ENCODE results near the gene PMVK.

Gene PMVK

GRCh38 chr1:154964359-154964758 is 27.8 kb upstream of the PMVK start:
- DNase-seq = no peak

GRCh38 chr1:154963643-154964042 is 27.1 kb upstream of the PMVK start:
- no peak for DNase-seq

DNA sequence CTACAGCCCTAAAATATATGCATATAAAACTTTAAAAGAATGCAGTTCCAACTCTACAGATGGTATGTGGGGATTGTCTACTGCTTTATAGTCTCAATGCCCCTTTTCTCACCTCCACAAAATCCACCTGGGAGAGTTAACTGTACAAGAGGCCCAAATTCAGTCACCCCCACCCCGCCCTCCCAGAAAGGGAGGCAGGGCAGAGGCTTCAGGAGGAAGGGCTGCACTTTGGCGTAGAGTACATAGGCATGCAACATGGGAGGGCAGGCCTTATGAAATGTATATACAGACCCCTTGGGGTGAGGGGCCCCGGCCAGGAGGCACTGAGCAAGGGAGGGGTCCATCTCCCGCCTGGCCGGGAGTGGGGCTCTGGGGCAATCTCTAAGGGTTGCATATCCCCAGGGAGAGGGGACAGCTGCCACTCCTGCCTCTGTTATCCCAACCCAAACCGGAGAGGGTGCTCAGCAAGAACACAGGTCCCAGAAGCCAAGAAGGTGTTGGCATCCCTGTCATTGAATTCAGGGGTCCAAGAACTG is 26.3 kb upstream of the PMVK start:
- no peak for DNase-seq

- no peak for DNase-seq
Observed at GRCh38 chr1:154962156-154962749, 25.7 kb upstream of the PMVK start.

DNA sequence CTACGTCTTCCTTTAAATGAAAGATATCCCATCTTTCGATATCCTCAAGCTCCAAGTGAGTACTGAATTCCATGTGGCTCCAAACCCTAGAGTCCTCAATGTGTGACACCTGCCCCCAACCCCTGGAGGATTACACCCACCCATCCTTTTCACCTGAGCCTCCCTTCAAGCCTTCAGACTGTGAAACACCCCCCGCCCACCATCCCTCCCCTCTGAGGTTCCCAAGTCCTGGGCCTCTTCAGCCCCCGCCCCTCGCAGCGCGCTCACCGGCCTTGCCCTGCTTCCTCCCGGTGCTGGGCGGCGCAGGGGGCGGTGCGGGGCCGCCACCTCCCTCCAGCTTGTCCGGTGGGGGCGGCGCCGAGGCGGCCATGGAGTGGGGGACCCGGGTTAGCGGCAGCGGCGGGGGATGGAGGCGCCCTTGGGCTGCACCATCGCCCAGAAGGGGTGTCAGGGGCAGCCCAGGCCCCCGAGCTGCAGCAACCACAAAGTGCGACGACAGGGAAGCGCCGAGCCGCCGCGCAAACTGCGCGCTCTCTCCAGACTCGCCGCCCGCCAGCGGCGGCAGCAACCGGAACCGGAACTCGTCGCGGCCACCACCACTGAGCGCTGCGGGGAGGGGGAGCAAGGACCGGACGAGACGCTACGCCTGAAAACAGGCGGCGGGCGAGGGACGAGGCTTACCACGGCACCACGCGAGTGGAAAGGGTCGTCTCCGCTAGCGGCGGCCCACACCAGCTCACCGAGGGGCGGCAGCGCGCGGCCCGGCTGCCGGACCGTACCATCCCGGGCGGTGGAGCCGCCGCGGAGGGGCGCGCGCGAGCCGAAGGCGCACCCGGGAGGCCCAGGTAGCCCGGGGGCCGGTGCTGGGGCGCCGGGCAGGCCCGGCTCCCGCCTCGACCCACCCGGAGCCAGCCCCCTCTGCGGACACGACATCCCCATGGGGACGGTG is 25.0 kb upstream of the PMVK start, which contains the start of gene PYGO2:
Gene PYGO2, minus strand, starts transcription at position 576 of the 949 bp plus-strand sequence. Its CDS starts 206 bp downstream, at position 370.
- DNase-seq = peak; percentile 64

GRCh38 chr1:154960446-154961136 is 24.1 kb upstream of the PMVK start:
- DNase-seq = no peak

GRCh38 chr1:154959426-154959780 is 22.9 kb upstream of the PMVK start:
- no peak for DNase-seq

DNA sequence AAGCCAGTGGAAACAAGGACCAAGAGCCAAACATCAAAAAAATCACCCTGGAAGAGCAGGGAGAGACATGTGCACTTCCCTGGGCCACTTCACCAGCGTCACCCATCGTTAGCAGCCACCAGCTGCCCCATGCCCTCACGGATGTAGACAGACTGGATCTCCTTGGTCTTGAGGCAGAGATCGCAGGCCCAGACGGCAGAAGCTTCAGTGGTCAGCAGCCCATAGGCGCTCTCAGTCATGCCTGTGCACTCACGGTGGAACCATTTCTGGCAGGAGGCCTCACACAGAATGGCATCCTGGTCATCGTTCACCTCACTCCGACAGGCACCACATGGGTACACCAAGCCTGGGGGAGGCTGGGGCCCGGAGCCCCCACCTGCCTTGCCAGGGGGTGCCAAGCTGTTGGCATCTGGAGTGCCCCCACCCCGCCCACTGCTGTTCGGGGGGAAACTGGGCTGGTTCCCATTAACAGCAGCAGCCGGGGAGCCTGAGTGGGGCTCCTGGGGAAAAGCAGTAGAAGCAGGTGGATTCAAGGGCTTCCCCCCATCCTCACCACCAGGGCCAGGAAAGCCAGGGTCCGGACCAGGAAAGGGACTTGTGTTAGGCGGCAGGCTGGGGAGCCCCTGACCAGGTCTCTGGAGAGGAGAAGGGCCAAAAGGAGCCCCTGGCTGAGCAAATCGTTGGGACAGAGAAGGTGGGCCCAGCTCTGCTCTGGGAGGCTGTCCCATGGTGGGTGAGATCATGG is 22.3 kb upstream of the PMVK start:
- DNase-seq = no peak

DNA sequence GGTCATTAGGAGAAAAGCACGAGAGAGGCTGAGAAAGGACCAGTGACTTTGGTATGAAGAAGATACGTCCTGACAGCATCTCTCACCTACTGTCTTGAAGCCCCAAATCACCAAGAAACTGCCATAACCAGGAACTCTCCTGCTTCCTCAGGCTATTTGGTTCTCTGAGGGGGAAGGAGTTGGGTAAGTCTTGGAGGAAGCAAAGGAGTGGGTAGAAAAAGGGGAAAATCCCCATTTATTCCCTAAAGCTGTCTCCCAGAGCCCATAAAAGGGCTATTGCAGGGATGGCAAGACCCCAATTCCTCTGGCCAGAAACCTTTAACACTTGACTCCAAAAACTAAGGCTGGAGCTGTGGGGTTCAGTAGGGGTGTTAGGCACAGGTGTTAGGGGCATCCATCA is 21.5 kb upstream of the PMVK start:
- no peak for DNase-seq

DNA sequence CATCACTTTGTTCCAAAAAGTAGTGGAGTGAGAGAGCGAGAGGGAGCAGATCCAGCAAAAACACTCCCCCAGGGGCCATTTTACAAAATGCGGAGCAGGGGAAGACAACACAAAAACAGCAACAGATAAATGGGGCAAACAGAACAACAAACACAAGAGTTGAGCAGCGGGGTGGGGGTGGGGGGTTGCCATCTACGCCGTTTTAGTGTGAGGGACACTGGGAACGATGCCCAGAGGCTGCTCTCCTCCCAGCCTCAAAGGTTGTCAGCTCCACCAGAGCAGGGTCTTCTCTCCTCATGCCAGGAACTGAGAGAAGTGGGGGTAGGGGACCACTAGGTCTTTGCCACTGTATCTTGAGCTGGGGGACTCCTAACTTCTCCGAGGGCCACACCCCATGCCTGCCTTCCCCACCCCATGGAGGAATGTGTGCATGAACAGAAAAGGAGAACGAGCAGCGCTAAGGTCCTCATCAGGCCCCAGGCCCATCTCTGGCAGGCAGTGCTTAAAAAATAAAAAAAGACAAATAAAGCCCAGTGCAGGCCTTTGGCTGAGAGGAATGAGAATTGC is 20.7 kb upstream of the PMVK start:
- no peak for DNase-seq

- DNase-seq = no peak
Observed at GRCh38 chr1:154956544-154956941, 20.0 kb upstream of the PMVK start.

GRCh38 chr1:154955718-154956543 is 19.4 kb upstream of the PMVK start, which contains the start of gene PBXIP1:
Gene PBXIP1, minus strand, starts transcription at chr1:154956099. Its CDS starts 2,378 bp downstream, at chr1:154953721.
- peak; percentile 82 for DNase-seq

DNA sequence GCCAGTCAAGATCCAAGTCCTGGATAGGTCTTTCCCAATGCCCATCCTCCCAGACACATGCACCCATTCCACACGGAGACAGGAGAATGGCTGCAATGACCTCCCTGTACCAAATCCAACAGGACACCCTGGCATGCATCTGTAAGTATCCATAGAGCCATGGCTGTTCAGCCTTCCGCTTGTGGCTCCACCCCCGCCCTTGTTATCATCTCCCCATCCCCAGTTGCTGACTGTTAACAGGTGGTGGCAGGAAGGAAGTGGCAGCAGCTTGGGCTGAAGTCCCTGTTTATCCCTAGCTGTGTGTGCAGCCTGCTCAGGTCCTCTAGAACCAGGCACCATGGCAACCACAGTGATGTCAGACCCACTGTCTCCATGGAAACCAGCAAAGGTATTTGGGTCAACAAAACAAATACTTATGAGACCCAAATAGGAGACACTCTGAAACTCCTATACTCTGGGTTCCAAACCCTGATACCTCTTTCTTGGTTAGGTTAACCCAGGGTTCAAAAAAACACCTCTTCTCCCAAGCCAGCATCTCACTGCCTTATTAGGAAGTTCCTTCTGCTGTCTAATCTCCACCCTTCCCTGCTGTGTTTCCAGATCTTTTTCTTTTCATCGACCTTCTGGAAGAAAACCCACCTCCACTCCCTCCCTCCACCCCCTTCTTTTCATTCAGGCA is 18.7 kb upstream of the PMVK start:
- peak; percentile 71 for DNase-seq

DNA sequence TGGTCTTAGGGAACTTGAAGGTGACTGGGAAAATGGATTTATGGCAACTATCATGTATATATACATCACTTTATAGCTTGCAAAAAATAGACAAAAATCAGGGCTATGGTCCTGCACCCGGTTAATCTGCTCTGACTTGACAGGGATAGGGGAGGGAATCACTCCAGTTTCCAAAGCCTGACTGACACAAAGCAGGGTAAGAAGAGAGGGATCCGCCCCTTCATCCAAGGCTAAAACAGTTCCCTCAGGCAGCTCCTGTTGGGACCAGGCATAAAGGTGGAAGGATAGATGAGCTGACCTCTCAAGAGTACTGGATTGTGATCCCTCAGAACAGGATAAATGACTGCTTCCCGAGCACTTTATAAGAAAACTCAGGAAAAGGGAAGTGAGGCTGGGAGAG is 18.0 kb upstream of the PMVK start:
- DNase-seq = no peak

GRCh38 chr1:154953611-154954038 is 17.1 kb upstream of the PMVK start:
- no peak for DNase-seq

DNA sequence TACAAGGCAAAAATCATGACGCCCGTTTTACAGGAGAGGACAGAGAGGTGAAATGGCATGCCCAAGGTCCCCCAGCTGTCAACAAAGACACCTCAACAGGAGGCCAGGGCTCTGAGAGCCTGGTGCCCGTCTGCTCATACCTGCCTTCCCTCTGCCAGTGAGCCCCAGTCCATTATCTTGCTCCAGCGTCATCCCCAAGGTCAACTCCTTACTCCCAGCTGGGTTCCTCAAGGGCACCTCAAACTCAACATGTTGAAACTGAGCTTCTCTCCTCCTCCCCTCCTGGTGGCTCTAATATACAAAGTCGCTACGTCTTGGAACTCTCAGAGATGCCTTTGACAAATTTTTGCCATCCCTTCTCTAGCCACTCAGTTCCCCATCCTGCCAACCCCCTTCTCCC is 16.1 kb upstream of the PMVK start:
- DNase-seq = no peak

DNA sequence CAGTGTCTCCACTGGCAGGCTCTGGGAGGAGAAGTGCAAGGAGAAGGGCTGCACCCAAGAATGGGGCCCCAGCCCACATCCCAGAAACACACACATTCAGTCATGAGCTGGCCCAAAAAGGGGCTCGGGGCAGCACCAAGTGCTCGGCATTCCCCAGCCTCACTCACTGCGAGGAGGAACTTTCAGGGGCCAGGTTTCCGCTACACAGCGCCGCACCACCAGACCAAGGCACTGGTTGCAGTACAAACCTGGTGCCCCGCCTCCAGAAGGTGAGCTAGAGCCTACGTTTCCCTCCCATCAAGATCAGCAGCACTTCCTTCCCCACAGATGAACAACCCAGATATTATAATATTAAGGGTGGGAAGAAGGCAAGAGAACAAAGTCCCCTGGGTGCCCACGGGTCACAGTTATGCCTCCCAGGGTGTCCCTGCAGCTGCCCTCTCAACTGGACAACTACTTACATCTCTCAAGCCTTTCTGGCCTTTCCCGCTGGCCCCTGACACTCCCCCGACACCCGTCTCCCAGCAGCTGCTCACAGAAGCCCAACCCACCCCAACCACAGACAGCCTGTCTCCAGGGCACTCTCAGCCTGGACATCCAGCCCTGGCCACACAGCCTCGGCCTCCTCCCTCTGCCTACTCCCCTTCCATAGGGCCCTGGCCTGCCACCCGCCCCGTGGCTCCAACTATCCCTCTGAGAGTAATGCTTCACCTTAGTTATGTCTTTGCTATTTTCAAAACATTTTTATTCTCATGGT is 15.6 kb upstream of the PMVK start:
- no peak for DNase-seq

- no peak for DNase-seq
Observed at GRCh38 chr1:154948079-154948478, 11.6 kb upstream of the PMVK start.

DNA sequence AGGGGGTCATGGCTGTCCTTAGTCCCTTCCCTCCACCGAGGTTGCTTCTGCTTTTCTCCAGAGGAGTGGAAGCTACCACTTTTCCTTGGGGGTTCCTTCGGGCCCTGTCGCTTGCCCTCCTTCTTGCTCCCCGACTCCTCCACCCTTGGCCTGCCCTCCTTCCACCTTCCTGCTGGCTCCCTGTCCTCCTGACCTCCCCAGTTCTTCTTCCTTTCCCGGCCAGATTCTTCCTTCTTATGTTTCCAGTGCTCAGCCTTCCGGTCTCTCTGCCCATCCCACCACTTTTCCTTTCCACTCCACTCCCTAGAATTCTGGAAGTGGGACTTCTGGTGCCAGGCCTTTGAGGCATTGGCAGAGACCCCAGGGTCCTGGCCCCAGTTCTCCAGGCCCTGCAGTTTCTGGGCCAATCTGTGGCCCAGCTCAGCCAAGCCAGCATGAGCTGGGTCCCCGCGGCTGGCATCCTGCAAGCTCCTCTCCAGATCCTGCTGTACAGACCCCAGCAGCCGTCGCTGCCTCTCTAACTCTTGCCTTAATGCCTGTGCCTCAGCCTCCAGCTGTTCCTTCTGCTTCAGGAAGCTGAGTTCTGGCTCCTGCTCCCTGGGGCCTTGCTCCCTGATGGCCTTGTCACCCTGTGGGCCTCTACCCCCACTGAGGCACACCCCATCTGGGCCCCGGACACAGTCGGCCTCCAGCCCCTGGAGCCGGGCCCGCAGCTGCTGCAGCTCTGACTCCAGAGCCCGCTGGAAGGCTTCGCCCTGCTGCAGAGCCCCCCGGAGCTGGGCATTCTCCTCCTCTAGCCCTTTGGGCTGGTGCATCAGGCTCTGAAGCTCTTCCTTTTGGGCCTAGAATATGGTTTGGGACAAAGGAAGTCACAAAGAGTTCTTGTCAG is 9.7 kb upstream of the PMVK start:
- no peak for DNase-seq

Measured in COR-L47 (cell line).